Stimulated activated CD8-positive, alpha-beta memory T cell treated with anti-CD3 and anti-CD28 coated beads, Interleukin-12 subunit alpha, Interleukin-12 subunit beta, amount 100 ng/mL, for 1 hour (primary cell): ENCODE measurements around the gene RALBP1.
"Not testable (repeated sequence)": the region's sequence is repeated elsewhere in the genome, so short reads cannot be mapped to it uniquely, and the experiment has no call there.

ENCODE experiments used
- DNase-seq: peaks from one replicate; pipeline ENCODE4 v3.0.0-alpha.2; 2020; ENCODE audit warnings: low read depth

The RALBP1 gene

GRCh38 chr18:9474983-9475642 lies at the start of gene RALBP1:
Gene RALBP1 (plus strand): TSS chr18:9475513. CDS start chr18:9513046, 37,533 bp downstream.
- peak; percentile 93 for DNase-seq

GRCh38 chr18:9426753-9427152 lies 48.6 kb upstream of the RALBP1 start:
- DNase-seq: no peak

GRCh38 chr18:9428301-9428706 lies 47.0 kb upstream of the RALBP1 start:
- no peak for DNase-seq

- DNase-seq: no peak
Measured at GRCh38 chr18:9428862-9429661, 46.3 kb upstream of the RALBP1 start.

- no peak for DNase-seq
Measured at GRCh38 chr18:9429662-9429993, 45.7 kb upstream of the RALBP1 start.

- DNase-seq: not testable (repeated sequence)
Measured at GRCh38 chr18:9430315-9430714, 45.0 kb upstream of the RALBP1 start.

- no peak for DNase-seq
Measured at GRCh38 chr18:9431296-9431695, 44.0 kb upstream of the RALBP1 start.

GRCh38 chr18:9433122-9433521 lies 42.2 kb upstream of the RALBP1 start:
- DNase-seq: not testable (repeated sequence)

GRCh38 chr18:9433671-9434121 lies 41.6 kb upstream of the RALBP1 start:
- no peak for DNase-seq

- no peak for DNase-seq
Measured at GRCh38 chr18:9434122-9434701, 41.1 kb upstream of the RALBP1 start.

GRCh38 chr18:9435041-9435440 lies 40.3 kb upstream of the RALBP1 start:
- no peak for DNase-seq

GRCh38 chr18:9436206-9436929 lies 38.9 kb upstream of the RALBP1 start:
- no peak for DNase-seq

GRCh38 chr18:9437021-9437437 lies 38.3 kb upstream of the RALBP1 start:
- no peak for DNase-seq

GRCh38 chr18:9437672-9438071 lies 37.6 kb upstream of the RALBP1 start:
- DNase-seq: no peak

- no peak for DNase-seq
Measured at GRCh38 chr18:9441061-9441460, 34.3 kb upstream of the RALBP1 start.

- no peak for DNase-seq
Measured at GRCh38 chr18:9444549-9444948, 30.8 kb upstream of the RALBP1 start.

- no peak for DNase-seq
Measured at GRCh38 chr18:9446839-9447238, 28.5 kb upstream of the RALBP1 start.

- no peak for DNase-seq
Measured at GRCh38 chr18:9447334-9447733, 28.0 kb upstream of the RALBP1 start.

- no peak for DNase-seq
Measured at GRCh38 chr18:9449600-9450414, 25.5 kb upstream of the RALBP1 start.

GRCh38 chr18:9450920-9451319 lies 24.4 kb upstream of the RALBP1 start:
- DNase-seq: not testable (repeated sequence)

- no peak for DNase-seq
Measured at GRCh38 chr18:9453283-9453682, 22.0 kb upstream of the RALBP1 start.
